Activated B cell treated with CpG ODN at 0.5 μM for 24 hours (primary cell): Measurements from ENCODE around the gene ZNF783. TPM values are rescaled to one million over a fixed set of nuclear protein-coding genes. Genes with fewer than 3 reads are reported as not detected.

Experiments
- ATAC-seq: fragments of 200-7000 bp; cut with Tn5 transposase; one replicate; pipeline ENCODE4 v1.10.0; 2021; ENCODE audit warnings: low read depth, mild to moderate bottlenecking, moderate library complexity
- CTCF ChIA-PET: fragments of 350-600 bp; sonication (Branson Sonifier 250); formaldehyde crosslinking; loops from one replicate; lab custom pipeline; 2021; ENCODE audit warnings: antibody characterized with exemption; lab: Charles Lee
- POLR2A ChIA-PET: fragments of 350-600 bp; sonication (Branson Sonifier 250); formaldehyde crosslinking; loops from one replicate; lab custom pipeline; 2021; ENCODE audit warnings: antibody characterized with exemption; lab: Charles Lee
- DNase-seq: peaks from one replicate; pipeline ENCODE4 v3.0.0; 2022
- H3K27ac Mint-ChIP-seq: one replicate; pipeline ENCODE4 v1.8.0; 2020; ENCODE audit warnings: mixed read lengths
- H3K27me3 Mint-ChIP-seq: one replicate; pipeline ENCODE4 v1.8.0; 2021; ENCODE audit warnings: mixed read lengths
- H3K36me3 Mint-ChIP-seq: one replicate; pipeline ENCODE4 v1.8.0; 2021; ENCODE audit warnings: low read depth, mixed read lengths
- H3K4me1 Mint-ChIP-seq: one replicate; pipeline ENCODE4 v1.8.0; 2021; ENCODE audit warnings: mixed read lengths
- H3K4me3 Mint-ChIP-seq: one replicate; pipeline ENCODE4 v1.8.0; 2020; ENCODE audit warnings: mild to moderate bottlenecking, mixed read lengths
- H3K9me3 Mint-ChIP-seq: one replicate; pipeline ENCODE4 v1.8.0; 2020; ENCODE audit warnings: mixed read lengths
- CTCF ChIP-seq: fragments of 200-600 bp; IDR thresholded peaks from one replicate; pipeline ENCODE4 v1.8.0; 2022; ENCODE audit warnings: antibody characterized with exemption, mild to moderate bottlenecking
- intact Hi-C: fragments of 100-400 bp; cut with micrococcal nuclease; formaldehyde crosslinking; loops from one replicate; pipeline ENCODE4 v1.15.1; 2024
- total RNA-seq: library from RNA; stranded (reverse); gene quantifications from 2 replicates; pipeline ENCODE4 v1.2.3, GENCODE V29; 2022

Gene ZNF783
- total RNA-seq, 1 donor from 2014 or later = 34.1 TPM

DNA sequence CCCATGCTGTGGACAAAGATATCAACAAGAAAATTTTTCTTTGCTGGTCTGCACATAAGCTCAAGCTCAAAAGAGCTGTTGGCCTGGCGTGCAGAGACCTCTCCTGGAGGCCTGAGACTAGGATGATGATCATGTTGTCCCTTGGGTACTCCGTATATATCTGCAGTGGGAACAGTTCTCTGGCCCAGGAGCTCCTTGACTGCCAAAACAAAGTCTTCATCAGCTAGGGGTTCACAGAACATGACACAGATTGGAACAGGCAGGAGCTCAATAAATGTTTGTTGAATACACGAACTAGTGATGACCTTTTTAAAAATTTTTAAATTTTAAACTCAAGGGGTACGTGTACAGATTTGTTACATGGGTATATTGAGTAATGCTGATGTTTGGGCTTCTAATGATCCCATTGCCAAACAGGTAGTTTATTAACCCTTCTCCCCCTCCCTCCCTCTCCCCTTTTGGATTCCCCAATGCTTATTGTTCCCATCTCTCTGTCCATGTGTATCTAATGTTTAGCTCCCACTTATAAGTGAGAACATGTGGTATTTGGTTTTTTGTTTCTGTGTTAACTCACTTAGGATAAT, 49.1 kb downstream of the ZNF783 start:
- peaks cover 5% of the 10 kb centered on the region for H3K27me3 Mint-ChIP-seq
- intact Hi-C loops = loop anchor here (1.0 to 10.0 kb wide), 3 partner anchors 111 to 314 kb away; partner anchors contain the start of gene ZNF746
- ATAC-seq (no peak), DNase-seq (no peak)
- peaks cover 4% of the 10 kb centered on the region for H3K9me3 Mint-ChIP-seq
- H3K4me1 Mint-ChIP-seq = no peaks in the 10 kb centered on the region
- POLR2A ChIA-PET = interaction anchor here (1.2 kb wide), 1 partner anchor 150 kb away, joined by 3 read pairs; the partner anchor contains the start of gene ZNF777
- H3K27ac Mint-ChIP-seq = no peak overlapping the region
- H3K4me3 Mint-ChIP-seq = no peak overlapping the region
- CTCF ChIA-PET = interaction anchor here (0.9 to 2.5 kb wide), 3 partner anchors 164 to 431 kb away, joined by 3 to 9 read pairs (median 7); partner anchors contain the start of gene ZNF398
- TF ChIP-seq CTCF = no peak
- H3K36me3 Mint-ChIP-seq = no peaks in the 10 kb centered on the region

DNA sequence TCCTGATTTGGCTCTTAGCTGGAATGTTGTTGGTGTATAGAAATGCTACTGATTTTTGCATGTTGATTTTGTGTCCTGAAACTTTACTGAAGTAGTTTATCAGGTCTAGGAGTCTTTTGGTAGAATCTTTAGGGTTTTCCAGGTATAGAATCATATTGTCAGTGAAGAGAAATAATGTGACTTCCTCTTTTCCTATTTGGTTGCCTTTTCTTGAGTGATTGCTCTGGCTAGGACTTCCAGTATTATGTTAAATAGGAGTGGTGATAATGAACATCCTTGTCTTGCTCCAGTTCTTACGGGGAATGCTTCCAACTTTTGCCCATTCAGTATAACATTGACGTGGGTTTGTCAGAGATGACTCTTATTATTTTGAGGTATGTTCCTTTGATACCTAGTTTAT, 52.0 kb downstream of the ZNF783 start:
- Mint-ChIP-seq H3K4me1 (no peaks in the 10 kb centered on the region), H3K4me3 (no peak overlapping the region), H3K36me3 (no peaks in the 10 kb centered on the region), H3K27ac (no peak overlapping the region), H3K9me3 (no peaks in the 10 kb centered on the region), H3K27me3 (peaks cover 12% of the 10 kb centered on the region)
- no peak for TF ChIP-seq CTCF
- ATAC-seq (no peak), DNase-seq (no peak)
- POLR2A ChIA-PET = no interaction called here
- CTCF ChIA-PET = no interaction called here
- intact Hi-C loops = loop anchor here (10.0 kb wide), 1 partner anchor 311 kb away; no protein-coding TSS in a partner anchor

DNA sequence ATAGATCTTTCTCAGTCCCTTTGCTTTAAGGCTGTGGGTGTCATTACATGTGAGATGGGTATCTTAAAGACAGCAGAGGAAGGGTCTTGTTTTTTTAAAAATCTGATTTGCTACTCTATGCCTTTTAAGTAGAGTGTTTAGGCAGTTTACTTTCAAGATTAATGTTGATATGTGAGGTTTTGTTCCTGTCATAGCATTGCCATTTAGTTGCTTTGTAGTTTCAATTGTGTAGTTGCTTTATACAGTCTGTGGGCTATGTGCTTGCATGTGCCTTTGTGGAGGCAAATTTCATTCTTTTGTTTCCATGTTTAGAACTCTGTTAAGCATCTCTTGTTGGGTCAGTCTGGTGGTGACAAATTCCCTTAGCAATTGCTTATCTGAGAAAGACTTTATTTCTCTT, 54.6 kb downstream of the ZNF783 start:
- ChIA-PET POLR2A (no interaction called here), CTCF (no interaction called here)
- H3K9me3 Mint-ChIP-seq = no peaks in the 10 kb centered on the region
- H3K27me3 Mint-ChIP-seq = peaks cover 28% of the 10 kb centered on the region
- ATAC-seq = no peak
- intact Hi-C loops = loop anchor here (10.0 kb wide), 1 partner anchor 308 kb away; no protein-coding TSS in a partner anchor
- TF ChIP-seq CTCF = no peak
- H3K4me1 Mint-ChIP-seq = no peaks in the 10 kb centered on the region
- DNase-seq = no peak
- H3K4me3 Mint-ChIP-seq = no peak overlapping the region
- no peak overlapping the region for H3K27ac Mint-ChIP-seq
- H3K36me3 Mint-ChIP-seq = no peaks in the 10 kb centered on the region

DNA sequence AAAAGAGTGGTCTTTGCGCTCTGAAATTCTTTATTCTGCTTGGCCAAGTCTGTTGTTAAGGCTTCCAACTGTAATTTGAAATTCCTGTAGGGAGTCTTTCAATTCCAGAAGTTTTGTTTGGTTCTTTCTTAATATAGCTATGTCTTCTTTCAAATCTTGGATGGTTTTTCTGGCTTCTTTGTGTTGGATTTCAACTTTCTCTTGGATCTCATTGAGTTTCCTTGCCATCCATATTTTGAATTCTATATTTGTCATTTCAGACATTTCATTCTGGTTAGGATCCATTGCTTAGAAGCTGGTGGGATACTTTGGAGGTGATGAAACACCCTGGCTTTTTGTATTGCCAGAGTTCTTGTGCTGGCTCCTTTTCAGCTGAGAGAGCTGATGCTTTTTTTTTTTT, 55.5 kb downstream of the ZNF783 start:
- ChIA-PET POLR2A (no interaction called here), CTCF (no interaction called here)
- no peaks in the 10 kb centered on the region for H3K9me3 Mint-ChIP-seq
- no peak overlapping the region for H3K4me3 Mint-ChIP-seq
- ATAC-seq = no peak
- DNase-seq = no peak
- intact Hi-C loops = loop anchor here (10.0 kb wide), 1 partner anchor 307 kb away; no protein-coding TSS in a partner anchor
- H3K27me3 Mint-ChIP-seq = peaks cover 28% of the 10 kb centered on the region
- no peak overlapping the region for H3K27ac Mint-ChIP-seq
- no peaks in the 10 kb centered on the region for H3K36me3 Mint-ChIP-seq
- peaks cover 4% of the 10 kb centered on the region for H3K4me1 Mint-ChIP-seq
- no peak for TF ChIP-seq CTCF

- Mint-ChIP-seq H3K36me3 (no peaks in the 10 kb centered on the region), H3K4me1 (peaks cover 4% of the 10 kb centered on the region), H3K4me3 (no peak overlapping the region), H3K27me3 (peaks cover 28% of the 10 kb centered on the region), H3K9me3 (no peaks in the 10 kb centered on the region), H3K27ac (no peak overlapping the region)
- TF ChIP-seq CTCF = no peak
- intact Hi-C loops = loop anchor here (10.0 kb wide), 1 partner anchor 307 kb away; no protein-coding TSS in a partner anchor
- ChIA-PET POLR2A (no interaction called here), CTCF (no interaction called here)
- ATAC-seq = no peak
- no peak for DNase-seq
Measured at GRCh38 chr7:149317986-149318672, 56.1 kb downstream of the ZNF783 start.
